BJ (cell line): ENCODE results near the gene LRIG1. TPM values are rescaled to one million over a fixed set of nuclear protein-coding genes. Genes with fewer than 3 reads are reported as not detected.

ENCODE experiments used
- CTCF ChIA-PET: fragments of 350-600 bp; formaldehyde crosslinking; extraction: SDS; loops from one replicate; lab custom pipeline; 2021; ENCODE audit warnings: antibody characterized with exemption, inconsistent platforms; lab: Yijun Ruan, JAX
- POLR2A ChIA-PET: fragments of 300-600 bp; sonication (Branson Sonifier 250); formaldehyde crosslinking; extraction: SDS; loops from one replicate; lab custom pipeline; 2021; ENCODE audit warnings: antibody characterized with exemption; lab: Charles Lee
- DNase-seq: peaks from one replicate; pipeline ENCODE4 v3.0.0-alpha.2; 2011; ENCODE audit warnings: low read depth
- H3K27me3 ChIP-seq: 2 replicates; pipeline ENCODE4 v1.6.0; 2011; ENCODE audit warnings: low read length; ENCODE audit not compliant: control insufficient read depth, insufficient read depth
- H3K36me3 ChIP-seq: 2 replicates; pipeline ENCODE4 v1.5.1; 2011; ENCODE audit warnings: low read length; ENCODE audit not compliant: control insufficient read depth, insufficient read depth
- H3K4me3 ChIP-seq: 2 replicates; pipeline ENCODE4 v1.5.1; 2011; ENCODE audit warnings: low read depth, mild to moderate bottlenecking, control low read depth, low read length
- polyA plus RNA-seq: library from polyadenylated mRNA; depleted of rRNA; stranded (reverse); fragments of >200 nt; gene quantifications from 2 replicates; pipeline ENCODE4 v1.2.3, GENCODE V29; 2011
- TF ChIP-seq, protein P1 (sequence below): IDR thresholded peaks from 2 replicates; pipeline ENCODE4 v1.5.1; 2011; ENCODE audit warnings: low read depth, mild to moderate bottlenecking, control low read depth, inconsistent platforms, low read length, moderate library complexity; ENCODE audit not compliant: insufficient read depth

LRIG1 gene
- polyA plus RNA-seq, 1 experiment, result 13.0 TPM

DNA sequence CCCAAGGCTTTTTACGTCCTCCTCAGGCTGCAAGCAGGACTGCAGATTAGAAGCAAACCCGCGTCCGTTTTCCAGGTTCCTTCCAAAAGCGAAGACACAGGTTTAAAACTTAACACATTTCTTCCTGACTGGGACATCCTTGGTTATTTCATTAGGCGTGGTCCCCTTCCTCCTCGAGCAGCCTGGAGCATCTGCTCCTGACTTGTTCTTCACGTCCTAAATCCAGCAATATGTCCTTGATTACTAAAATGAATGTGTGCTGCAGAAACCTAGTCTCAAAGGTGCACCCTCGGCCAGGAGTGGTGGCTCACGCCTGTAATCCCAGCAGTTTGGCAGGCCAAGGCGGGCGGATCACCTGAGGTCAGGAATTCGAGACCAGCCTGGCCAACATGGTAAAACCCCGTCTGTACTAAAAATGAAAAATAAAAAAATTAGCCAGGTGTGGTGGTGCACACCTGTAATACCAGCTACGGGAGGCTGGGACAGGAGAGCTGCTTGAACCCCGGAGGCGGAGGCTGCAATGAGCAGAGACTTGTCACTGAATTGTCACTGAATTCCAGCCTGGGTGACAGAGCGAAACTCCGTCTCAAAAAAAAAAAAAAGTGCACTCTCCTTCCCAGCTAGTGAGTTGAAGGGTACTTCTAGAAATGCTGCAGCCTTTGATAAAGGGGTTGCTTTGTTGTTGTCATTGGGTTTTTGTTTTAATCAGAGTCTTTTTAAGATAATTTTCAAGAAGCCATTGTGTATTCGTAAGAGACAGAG is 842 bp upstream of the LRIG1 start:
- no peak for DNase-seq
- H3K4me3 ChIP-seq, result peak overlapping the region; percentile 32
- H3K36me3 ChIP-seq, result no peaks in the 10 kb centered on the region
- TF ChIP-seq, protein P1, sequence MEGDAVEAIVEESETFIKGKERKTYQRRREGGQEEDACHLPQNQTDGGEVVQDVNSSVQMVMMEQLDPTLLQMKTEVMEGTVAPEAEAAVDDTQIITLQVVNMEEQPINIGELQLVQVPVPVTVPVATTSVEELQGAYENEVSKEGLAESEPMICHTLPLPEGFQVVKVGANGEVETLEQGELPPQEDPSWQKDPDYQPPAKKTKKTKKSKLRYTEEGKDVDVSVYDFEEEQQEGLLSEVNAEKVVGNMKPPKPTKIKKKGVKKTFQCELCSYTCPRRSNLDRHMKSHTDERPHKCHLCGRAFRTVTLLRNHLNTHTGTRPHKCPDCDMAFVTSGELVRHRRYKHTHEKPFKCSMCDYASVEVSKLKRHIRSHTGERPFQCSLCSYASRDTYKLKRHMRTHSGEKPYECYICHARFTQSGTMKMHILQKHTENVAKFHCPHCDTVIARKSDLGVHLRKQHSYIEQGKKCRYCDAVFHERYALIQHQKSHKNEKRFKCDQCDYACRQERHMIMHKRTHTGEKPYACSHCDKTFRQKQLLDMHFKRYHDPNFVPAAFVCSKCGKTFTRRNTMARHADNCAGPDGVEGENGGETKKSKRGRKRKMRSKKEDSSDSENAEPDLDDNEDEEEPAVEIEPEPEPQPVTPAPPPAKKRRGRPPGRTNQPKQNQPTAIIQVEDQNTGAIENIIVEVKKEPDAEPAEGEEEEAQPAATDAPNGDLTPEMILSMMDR, result peak; percentile 32; the same call in 1 of the 2 replicates
- CTCF ChIA-PET, result interaction anchor here (0.7 to 1.9 kb wide), 3 partner anchors 8 to 145 kb away, joined by 3 to 6 read pairs (median 4); no protein-coding TSS in a partner anchor
- H3K27me3 ChIP-seq, result peaks cover 6% of the 10 kb centered on the region
- POLR2A ChIA-PET, result no interaction called here

DNA sequence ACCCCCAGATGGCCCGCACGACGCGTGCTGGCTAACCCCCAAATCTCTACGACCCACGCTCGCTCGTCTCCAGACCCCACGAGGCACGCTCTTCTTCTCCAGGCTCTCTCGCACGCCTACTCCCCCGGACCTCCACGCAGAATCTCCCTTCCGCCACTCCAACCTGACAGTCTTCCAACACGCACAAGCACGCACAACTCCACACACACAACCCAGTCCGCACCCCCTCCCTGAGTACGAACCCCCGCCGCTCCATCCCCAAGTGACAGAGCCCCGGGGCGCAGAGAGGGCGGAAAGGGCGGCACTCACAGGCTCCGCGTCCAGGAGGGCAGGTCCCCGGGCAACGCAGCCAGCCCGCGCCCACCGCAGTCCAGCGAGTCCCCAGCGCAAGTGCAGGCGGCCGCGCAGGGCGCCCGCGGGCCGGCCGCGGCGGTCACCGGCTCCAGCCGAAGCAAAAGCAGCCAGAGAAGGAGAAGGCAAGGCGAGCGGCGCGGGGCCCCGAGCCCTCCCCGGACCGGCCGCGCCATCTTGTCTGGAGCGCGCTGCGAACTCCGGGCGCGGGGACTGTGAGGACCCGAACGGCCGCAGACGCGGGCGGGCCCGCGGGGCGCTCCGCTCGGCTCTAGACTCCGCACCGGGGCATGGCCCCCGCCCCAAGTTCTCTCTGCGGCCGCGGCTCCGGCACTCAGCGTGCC is 794 bp downstream of the LRIG1 start:
- DNase-seq, result no peak
- POLR2A ChIA-PET, result interaction anchor here (0.6 kb wide), 1 partner anchor 14 kb away, joined by 3 read pairs; no protein-coding TSS in a partner anchor

DNA sequence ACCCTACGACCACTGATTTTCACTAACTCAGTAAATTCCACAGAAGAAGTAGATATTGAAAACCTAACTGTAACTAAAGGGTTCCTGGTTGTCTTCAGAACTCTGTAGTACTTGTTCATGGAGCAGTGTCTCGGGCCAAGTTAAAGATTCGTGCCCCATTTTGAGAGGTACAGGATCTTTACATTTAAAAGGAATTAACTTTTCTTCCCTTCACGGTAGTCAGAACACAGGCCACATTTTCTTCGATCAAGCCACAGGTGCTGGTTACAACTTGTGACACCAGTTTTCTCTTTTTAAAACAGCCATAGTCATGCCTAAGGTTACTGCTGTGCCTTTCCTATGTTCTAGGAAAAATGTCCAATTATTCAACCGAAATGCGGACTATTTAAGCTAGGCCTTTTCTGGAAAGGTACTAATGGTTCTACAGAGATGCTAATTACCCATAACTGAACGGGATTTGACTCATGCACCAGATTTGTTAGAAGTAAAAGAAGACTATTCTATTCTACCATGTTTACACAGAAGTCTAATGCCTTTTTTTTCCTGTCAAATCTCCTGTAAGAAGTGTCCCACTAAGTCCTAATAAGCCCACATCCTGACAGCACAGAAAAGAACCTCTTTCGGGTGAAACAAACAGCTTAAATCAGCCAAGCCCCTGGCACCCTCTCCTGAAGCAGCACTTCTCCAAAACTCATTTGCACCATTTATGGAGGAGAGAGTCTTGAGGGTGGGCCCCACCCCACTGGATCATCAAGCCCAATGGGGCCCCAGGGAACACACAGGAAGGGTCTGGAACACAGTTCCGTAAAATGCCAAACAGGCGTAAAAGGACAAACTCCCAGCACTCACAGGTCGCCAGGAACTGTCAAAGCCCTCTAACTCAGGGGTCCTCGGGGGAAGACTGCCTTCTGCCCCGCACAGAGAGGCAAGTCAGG is 1.9 kb downstream of the LRIG1 start:
- H3K36me3 ChIP-seq, result no peaks in the 10 kb centered on the region
- TF ChIP-seq, protein P1, result no peak
- POLR2A ChIA-PET, result no interaction called here
- H3K4me3 ChIP-seq, result peak overlapping the region; percentile 71
- CTCF ChIA-PET, result interaction anchor here (1.0 kb wide), 1 partner anchor 91 kb away, joined by 6 read pairs; no protein-coding TSS in a partner anchor
- H3K27me3 ChIP-seq, result peaks cover 4% of the 10 kb centered on the region; the same call in 1 of the 2 replicates
- DNase-seq, result no peak

More for the DNA sequence above, 794 bp downstream of the LRIG1 start:
- CTCF ChIA-PET, result interaction anchor here (1.0 kb wide), 1 partner anchor 92 kb away, joined by 6 read pairs; no protein-coding TSS in a partner anchor
- peaks cover 5% of the 10 kb centered on the region; the same call in 1 of the 2 replicates for H3K27me3 ChIP-seq
- H3K36me3 ChIP-seq, result no peaks in the 10 kb centered on the region
- H3K4me3 ChIP-seq, result peak overlapping the region; percentile 71
- TF ChIP-seq, protein P1, result no peak

DNA sequence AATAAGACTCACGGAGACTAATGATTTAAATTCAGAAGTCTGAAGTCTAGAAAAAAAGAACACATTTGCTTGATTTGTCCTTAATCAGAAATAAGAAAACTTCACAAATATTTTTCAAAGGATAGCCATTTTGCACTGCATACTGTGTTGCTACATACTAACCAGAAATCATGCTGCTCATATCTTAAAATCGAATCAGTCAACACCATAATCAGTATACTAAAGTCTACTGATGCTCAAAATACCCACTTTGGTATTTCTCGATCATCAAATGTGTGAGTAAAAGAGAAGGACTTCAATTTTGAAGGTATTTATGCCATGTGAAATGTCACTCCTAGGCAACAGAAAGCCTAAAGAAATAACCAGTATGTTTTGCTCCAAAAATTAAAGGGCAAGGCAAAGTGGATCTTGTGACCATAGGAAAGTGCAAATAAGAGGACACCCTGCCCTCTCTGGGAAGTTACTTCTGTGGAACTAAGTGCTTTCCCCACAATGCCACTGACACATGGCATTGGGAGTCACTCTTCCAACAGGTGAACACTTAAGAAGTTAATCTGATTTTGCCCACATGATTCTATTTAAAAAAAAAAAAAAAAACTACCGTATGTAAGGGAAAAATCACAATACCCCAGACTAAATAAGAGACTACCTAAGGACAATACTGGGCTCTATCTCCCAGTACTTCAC is 2.7 kb downstream of the LRIG1 start:
- Histone ChIP-seq H3K36me3 (no peaks in the 10 kb centered on the region), H3K27me3 (no peaks in the 10 kb centered on the region; the same call in 1 of the 2 replicates), H3K4me3 (no peak overlapping the region)
- no peak for DNase-seq
- ChIA-PET POLR2A (no interaction called here), CTCF (no interaction called here)
- TF ChIP-seq, protein P1, result no peak
